ENCODE data around the gene PRKD3. TPM values are rescaled to one million over a fixed set of nuclear protein-coding genes. Genes with fewer than 3 reads are reported as not detected.

The PRKD3 gene
- total and polyA plus RNA-seq, 2 of the 13 experiments (the other 11 are each of a cell fraction or from before 2014, with no cell fraction given), result 11.6 to 38.4 TPM

GRCh38 chr2:37323781-37324535 lies 675 bp downstream of the PRKD3 start (continued):
- TF ChIP-seq THYN1 (CRISPR knock-in tag; IDR thresholded peaks at IDR 0.05; ENCODE audit: borderline replicate concordance, low read depth) (no peak), ZNF652 (CRISPR knock-in tag; IDR thresholded peaks at IDR 0.05; ENCODE audit: borderline replicate concordance, low read depth) (0 out of 2 replicates have a peak, but pooled peaks have one; percentile 20), GABPB1 (CRISPR knock-in tag; IDR thresholded peaks at IDR 0.05) (peak; percentile 42), ZNF547 (CRISPR knock-in tag; IDR thresholded peaks at IDR 0.05) (no peak), YY1 (IDR thresholded peaks at IDR 0.05; ENCODE audit: insufficient read depth, insufficient replicate concordance, low read depth, low read length) (peak; percentile 40), ZNF781 (CRISPR knock-in tag; IDR thresholded peaks at IDR 0.05; ENCODE audit: borderline replicate concordance, not compliant biosample characterization) (peak; percentile 43), HDAC1 (CRISPR knock-in tag; IDR thresholded peaks at IDR 0.05) (peak; percentile 45), ZNF121 (CRISPR knock-in tag; IDR thresholded peaks at IDR 0.05) (no peak), ZNF431 (CRISPR knock-in tag; IDR thresholded peaks at IDR 0.05; ENCODE audit: borderline replicate concordance, low read depth) (no peak), PPARG (CRISPR knock-in tag; conservative IDR thresholded peaks at IDR 0.05) (no peak), ZNF770 (CRISPR knock-in tag; IDR thresholded peaks at IDR 0.05) (no peak), ZFX (CRISPR knock-in tag; IDR thresholded peaks at IDR 0.05; ENCODE audit: low read depth) (peak; percentile 75)
- TF ChIP-seq, protein P1, sequence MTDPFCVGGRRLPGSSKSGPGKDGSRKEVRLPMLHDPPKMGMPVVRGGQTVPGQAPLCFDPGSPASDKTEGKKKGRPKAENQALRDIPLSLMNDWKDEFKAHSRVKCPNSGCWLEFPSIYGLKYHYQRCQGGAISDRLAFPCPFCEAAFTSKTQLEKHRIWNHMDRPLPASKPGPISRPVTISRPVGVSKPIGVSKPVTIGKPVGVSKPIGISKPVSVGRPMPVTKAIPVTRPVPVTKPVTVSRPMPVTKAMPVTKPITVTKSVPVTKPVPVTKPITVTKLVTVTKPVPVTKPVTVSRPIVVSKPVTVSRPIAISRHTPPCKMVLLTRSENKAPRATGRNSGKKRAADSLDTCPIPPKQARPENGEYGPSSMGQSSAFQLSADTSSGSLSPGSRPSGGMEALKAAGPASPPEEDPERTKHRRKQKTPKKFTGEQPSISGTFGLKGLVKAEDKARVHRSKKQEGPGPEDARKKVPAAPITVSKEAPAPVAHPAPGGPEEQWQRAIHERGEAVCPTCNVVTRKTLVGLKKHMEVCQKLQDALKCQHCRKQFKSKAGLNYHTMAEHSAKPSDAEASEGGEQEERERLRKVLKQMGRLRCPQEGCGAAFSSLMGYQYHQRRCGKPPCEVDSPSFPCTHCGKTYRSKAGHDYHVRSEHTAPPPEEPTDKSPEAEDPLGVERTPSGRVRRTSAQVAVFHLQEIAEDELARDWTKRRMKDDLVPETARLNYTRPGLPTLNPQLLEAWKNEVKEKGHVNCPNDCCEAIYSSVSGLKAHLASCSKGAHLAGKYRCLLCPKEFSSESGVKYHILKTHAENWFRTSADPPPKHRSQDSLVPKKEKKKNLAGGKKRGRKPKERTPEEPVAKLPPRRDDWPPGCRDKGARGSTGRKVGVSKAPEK (CRISPR knock-in tag; IDR thresholded peaks at IDR 0.05; ENCODE audit: borderline replicate concordance), result peak; percentile 86; the same call in 1 of the 2 replicates
- TF ChIP-seq, protein P2, sequence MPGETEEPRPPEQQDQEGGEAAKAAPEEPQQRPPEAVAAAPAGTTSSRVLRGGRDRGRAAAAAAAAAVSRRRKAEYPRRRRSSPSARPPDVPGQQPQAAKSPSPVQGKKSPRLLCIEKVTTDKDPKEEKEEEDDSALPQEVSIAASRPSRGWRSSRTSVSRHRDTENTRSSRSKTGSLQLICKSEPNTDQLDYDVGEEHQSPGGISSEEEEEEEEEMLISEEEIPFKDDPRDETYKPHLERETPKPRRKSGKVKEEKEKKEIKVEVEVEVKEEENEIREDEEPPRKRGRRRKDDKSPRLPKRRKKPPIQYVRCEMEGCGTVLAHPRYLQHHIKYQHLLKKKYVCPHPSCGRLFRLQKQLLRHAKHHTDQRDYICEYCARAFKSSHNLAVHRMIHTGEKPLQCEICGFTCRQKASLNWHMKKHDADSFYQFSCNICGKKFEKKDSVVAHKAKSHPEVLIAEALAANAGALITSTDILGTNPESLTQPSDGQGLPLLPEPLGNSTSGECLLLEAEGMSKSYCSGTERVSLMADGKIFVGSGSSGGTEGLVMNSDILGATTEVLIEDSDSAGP (CRISPR knock-in tag; IDR thresholded peaks at IDR 0.05; ENCODE audit: borderline replicate concordance), result no peak
- TF ChIP-seq, protein P3, sequence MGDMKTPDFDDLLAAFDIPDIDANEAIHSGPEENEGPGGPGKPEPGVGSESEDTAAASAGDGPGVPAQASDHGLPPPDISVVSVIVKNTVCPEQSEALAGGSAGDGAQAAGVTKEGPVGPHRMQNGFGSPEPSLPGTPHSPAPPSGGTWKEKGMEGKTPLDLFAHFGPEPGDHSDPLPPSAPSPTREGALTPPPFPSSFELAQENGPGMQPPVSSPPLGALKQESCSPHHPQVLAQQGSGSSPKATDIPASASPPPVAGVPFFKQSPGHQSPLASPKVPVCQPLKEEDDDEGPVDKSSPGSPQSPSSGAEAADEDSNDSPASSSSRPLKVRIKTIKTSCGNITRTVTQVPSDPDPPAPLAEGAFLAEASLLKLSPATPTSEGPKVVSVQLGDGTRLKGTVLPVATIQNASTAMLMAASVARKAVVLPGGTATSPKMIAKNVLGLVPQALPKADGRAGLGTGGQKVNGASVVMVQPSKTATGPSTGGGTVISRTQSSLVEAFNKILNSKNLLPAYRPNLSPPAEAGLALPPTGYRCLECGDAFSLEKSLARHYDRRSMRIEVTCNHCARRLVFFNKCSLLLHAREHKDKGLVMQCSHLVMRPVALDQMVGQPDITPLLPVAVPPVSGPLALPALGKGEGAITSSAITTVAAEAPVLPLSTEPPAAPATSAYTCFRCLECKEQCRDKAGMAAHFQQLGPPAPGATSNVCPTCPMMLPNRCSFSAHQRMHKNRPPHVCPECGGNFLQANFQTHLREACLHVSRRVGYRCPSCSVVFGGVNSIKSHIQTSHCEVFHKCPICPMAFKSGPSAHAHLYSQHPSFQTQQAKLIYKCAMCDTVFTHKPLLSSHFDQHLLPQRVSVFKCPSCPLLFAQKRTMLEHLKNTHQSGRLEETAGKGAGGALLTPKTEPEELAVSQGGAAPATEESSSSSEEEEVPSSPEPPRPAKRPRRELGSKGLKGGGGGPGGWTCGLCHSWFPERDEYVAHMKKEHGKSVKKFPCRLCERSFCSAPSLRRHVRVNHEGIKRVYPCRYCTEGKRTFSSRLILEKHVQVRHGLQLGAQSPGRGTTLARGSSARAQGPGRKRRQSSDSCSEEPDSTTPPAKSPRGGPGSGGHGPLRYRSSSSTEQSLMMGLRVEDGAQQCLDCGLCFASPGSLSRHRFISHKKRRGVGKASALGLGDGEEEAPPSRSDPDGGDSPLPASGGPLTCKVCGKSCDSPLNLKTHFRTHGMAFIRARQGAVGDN (CRISPR knock-in tag; IDR thresholded peaks at IDR 0.05), result no peak; the same call in 1 of the 2 replicates
